AG04450 (cell line): ENCODE data around the gene EGLN1. TPM values are rescaled to one million over a fixed set of nuclear protein-coding genes. Genes with fewer than 3 reads are reported as not detected.
"Not testable (repeated sequence)": the region's sequence is repeated elsewhere in the genome, so short reads cannot be mapped to it uniquely, and the experiment has no call there.

ENCODE experiments used
- CTCF ChIA-PET: fragments of 300-600, 350-600 bp; formaldehyde crosslinking; extraction: SDS; loops from one replicate; lab custom pipeline; 2022; ENCODE audit warnings: antibody characterized with exemption, inconsistent platforms; lab: Charles Lee
- POLR2A ChIA-PET: fragments of 350-600 bp; formaldehyde crosslinking; extraction: SDS; loops from one replicate; lab custom pipeline; 2021; ENCODE audit warnings: antibody characterized with exemption, inconsistent platforms; lab: Yijun Ruan, JAX
- DNase-seq: peaks from one replicate; pipeline ENCODE4 v3.0.0-alpha.2; 2011; ENCODE audit warnings: low read depth, low spot score
- H3K27ac ChIP-seq: one replicate; pipeline ENCODE4 v1.5.1; 2012; ENCODE audit warnings: low read depth, low read length, control low read depth
- H3K27me3 ChIP-seq: one replicate; pipeline ENCODE4 v1.6.0; 2012; ENCODE audit warnings: low read length; ENCODE audit not compliant: control insufficient read depth, insufficient read depth
- H3K4me3 ChIP-seq: 2 replicates; pipeline ENCODE4 v1.5.1; 2011; ENCODE audit warnings: mild to moderate bottlenecking, low read depth, low read length, control low read depth
- H3K9me3 ChIP-seq: 2 replicates; pipeline ENCODE4 v1.5.1; 2012; ENCODE audit warnings: low read length; ENCODE audit not compliant: control insufficient read depth, insufficient read depth
- polyA plus RNA-seq: library from polyadenylated mRNA; depleted of rRNA; stranded (reverse); fragments of >200 nt; gene quantifications from 2 replicates; pipeline ENCODE4 v1.2.3, GENCODE V29; 2011
- TF ChIP-seq, protein P1 (sequence below): IDR thresholded peaks from 2 replicates; pipeline ENCODE4 v1.5.1; 2011; ENCODE audit warnings: low read depth, low read length, control low read depth, inconsistent platforms

EGLN1 gene
- polyA plus RNA-seq, 1 experiment = 48.2 TPM

- DNase-seq = no peak
- no peak overlapping the region for H3K27ac ChIP-seq
- no peaks in the 10 kb centered on the region for H3K27me3 ChIP-seq
- POLR2A ChIA-PET = interaction anchor here (1.1 kb wide), 1 partner anchor 25 kb away, joined by 3 read pairs; no protein-coding TSS in a partner anchor
- H3K4me3 ChIP-seq = no peak overlapping the region
- CTCF ChIA-PET = no interaction called here
- TF ChIP-seq, protein P1, sequence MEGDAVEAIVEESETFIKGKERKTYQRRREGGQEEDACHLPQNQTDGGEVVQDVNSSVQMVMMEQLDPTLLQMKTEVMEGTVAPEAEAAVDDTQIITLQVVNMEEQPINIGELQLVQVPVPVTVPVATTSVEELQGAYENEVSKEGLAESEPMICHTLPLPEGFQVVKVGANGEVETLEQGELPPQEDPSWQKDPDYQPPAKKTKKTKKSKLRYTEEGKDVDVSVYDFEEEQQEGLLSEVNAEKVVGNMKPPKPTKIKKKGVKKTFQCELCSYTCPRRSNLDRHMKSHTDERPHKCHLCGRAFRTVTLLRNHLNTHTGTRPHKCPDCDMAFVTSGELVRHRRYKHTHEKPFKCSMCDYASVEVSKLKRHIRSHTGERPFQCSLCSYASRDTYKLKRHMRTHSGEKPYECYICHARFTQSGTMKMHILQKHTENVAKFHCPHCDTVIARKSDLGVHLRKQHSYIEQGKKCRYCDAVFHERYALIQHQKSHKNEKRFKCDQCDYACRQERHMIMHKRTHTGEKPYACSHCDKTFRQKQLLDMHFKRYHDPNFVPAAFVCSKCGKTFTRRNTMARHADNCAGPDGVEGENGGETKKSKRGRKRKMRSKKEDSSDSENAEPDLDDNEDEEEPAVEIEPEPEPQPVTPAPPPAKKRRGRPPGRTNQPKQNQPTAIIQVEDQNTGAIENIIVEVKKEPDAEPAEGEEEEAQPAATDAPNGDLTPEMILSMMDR = no peak
- H3K9me3 ChIP-seq = no peaks in the 10 kb centered on the region; the same call in 1 of the 2 replicates
These were observed 38.5 kb upstream of the EGLN1 start for GRCh38 chr1:231460614-231461013.

DNA sequence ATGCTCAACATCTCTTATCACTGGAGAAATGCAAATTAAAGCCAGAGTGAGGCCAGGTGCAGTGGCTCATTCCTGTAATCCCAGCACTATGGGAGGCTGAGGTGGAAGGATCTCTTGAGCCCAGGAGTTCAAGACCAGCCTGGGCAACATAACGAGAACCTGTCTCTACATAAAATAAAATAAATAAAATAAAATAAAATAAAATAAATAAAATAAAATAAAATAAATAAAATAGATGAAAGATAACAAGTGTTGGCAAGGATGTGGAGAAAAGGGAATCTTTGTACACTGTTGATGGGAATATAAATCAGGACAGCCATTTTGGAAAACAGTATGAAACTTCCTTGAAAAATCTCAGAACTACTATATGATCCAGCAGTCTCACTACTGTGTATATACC, 37.4 kb upstream of the EGLN1 start:
- H3K9me3 ChIP-seq, H3K4me3 ChIP-seq, POLR2A ChIA-PET, DNase-seq, H3K27me3 ChIP-seq, H3K27ac ChIP-seq, CTCF ChIA-PET: not testable (repeated sequence)

GRCh38 chr1:231457956-231458355, 35.9 kb upstream of the EGLN1 start:
- H3K9me3 ChIP-seq, H3K27ac ChIP-seq, POLR2A ChIA-PET, CTCF ChIA-PET, H3K4me3 ChIP-seq, H3K27me3 ChIP-seq, DNase-seq: not testable (repeated sequence)

DNA sequence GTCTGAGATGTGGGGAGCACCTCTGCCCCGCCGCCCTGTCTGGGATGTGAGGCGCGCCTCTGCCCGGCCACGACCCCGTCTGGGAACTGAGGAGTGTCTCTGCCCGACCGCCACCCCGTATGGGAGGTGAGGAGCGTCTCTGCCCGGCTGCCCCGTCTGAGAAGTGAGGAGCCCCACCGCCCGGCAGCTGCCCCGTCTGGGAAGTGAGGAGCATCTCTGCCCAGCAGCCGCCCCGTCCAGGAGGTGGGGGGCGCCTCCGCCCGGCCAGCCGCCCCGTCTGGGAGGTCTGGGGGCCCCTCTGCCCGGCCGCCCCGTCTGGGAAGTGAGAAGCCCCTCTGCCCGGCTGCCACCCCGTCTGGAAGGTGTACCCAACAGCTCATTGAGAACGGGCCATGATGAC, 32.0 kb upstream of the EGLN1 start:
- CTCF ChIA-PET, POLR2A ChIA-PET, DNase-seq, H3K4me3 ChIP-seq, H3K9me3 ChIP-seq, H3K27me3 ChIP-seq, H3K27ac ChIP-seq: not testable (repeated sequence)

- ChIA-PET POLR2A (no interaction called here), CTCF (interaction anchor here (0.6 kb wide), 1 partner anchor 81 kb away, joined by 3 read pairs; no protein-coding TSS in a partner anchor)
- Histone ChIP-seq H3K9me3 (no peaks in the 10 kb centered on the region), H3K27me3 (peaks cover 4% of the 10 kb centered on the region), H3K27ac (no peak overlapping the region), H3K4me3 (no peak overlapping the region)
- no peak for DNase-seq
- TF ChIP-seq, protein P1 = no peak
These were observed 24.1 kb upstream of the EGLN1 start for GRCh38 chr1:231446138-231446537.

- ChIA-PET CTCF (no interaction called here), POLR2A (no interaction called here)
- Histone ChIP-seq H3K27me3 (peaks cover 4% of the 10 kb centered on the region), H3K9me3 (no peaks in the 10 kb centered on the region), H3K4me3 (no peak overlapping the region), H3K27ac (no peak overlapping the region)
- DNase-seq = no peak
- TF ChIP-seq, protein P1 = no peak
These were observed 22.0 kb upstream of the EGLN1 start for GRCh38 chr1:231444059-231444458.
